ENCODE data around the gene B3GAT1. TPM values are rescaled to one million over a fixed set of nuclear protein-coding genes. Genes with fewer than 3 reads are reported as not detected.

The B3GAT1 gene
- total and polyA plus RNA-seq, 4 donors: 0.03 to 0.49 (median 0.27) TPM

GRCh38 chr11:134443246-134443645 is 31.2 kb upstream of the B3GAT1 start:
- Histone ChIP-seq H3K27ac (ENCODE audit: low read depth in 1 of 2, low read length in 1 of 2) (no peak overlapping the region), H3K27me3 (ENCODE audit: control insufficient read depth in 3 of 3, insufficient read depth in 3 of 3, low read length in 2 of 3) (peaks cover 0 to 2% (median 0%) of the 10 kb centered on the region in 3 donors), H3K4me1 (ENCODE audit: control insufficient read depth in 5 of 5, insufficient read depth in 5 of 5, low read length in 5 of 5) (no peaks in the 10 kb centered on the region), H3K36me3 (ENCODE audit: control insufficient read depth in 4 of 4, insufficient read depth in 4 of 4, low read length in 4 of 4) (no peaks in the 10 kb centered on the region), H3K9ac (ENCODE audit: insufficient read depth in 1 of 2, low read length in 2 of 2) (no peak overlapping the region), H3K9me3 (ENCODE audit: control insufficient read depth in 4 of 4, insufficient read depth in 3 of 4, low read length in 3 of 4) (no peaks in the 10 kb centered on the region), H3K4me3 (no peak overlapping the region)
- 71 to 84% methylated on average over 6 of the region's 6 CpGs for WGBS, 2 donors
- no peak for TF ChIP-seq CTCF (IDR thresholded peaks at IDR 0.05; ENCODE audit: control extremely low read depth, extremely low read depth)
- ATAC-seq (ENCODE audit: insufficient read depth, low FRiP score) (no peak), DNase-seq (no peak)

DNA sequence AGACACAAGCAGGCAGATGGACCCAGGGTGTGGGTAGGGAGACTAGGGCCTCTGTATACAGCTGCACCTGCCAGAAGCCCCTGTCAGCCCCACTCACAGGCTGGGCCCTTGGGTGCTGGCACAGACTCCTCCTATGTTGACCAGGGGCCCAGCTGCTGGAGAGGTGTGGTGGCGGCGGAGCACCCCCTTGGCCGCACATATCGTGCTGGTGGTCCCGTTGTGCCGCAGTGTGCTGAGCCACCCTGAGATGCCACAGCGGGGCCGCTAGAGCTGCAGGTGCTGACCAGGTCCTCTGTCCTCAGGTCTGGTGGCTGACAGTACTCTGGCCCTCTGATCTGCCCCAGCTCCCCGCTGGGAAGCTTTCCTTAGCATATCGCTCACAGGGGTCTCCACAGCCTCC is 30.2 kb upstream of the B3GAT1 start:
- TF ChIP-seq CTCF (IDR thresholded peaks at IDR 0.05; ENCODE audit: control extremely low read depth, extremely low read depth): no peak
- peaks cover 0 to 2% (median 0%) of the 10 kb centered on the region in 3 donors for H3K27me3 ChIP-seq (ENCODE audit: control insufficient read depth in 3 of 3, insufficient read depth in 3 of 3, low read length in 2 of 3)
- no peaks in the 10 kb centered on the region for H3K4me1 ChIP-seq (ENCODE audit: control insufficient read depth in 5 of 5, insufficient read depth in 5 of 5, low read length in 5 of 5)
- H3K9me3 ChIP-seq (ENCODE audit: control insufficient read depth in 4 of 4, insufficient read depth in 3 of 4, low read length in 3 of 4): no peaks in the 10 kb centered on the region
- H3K4me3 ChIP-seq: no peak overlapping the region
- DNase-seq (no peak), ATAC-seq (ENCODE audit: insufficient read depth, low FRiP score) (no peak)
- no peak overlapping the region for H3K9ac ChIP-seq (ENCODE audit: insufficient read depth in 1 of 2, low read length in 2 of 2)
- 86 to 91% methylated on average over 10 of the region's 10 CpGs for WGBS, 2 donors
- H3K27ac ChIP-seq (ENCODE audit: low read depth in 1 of 2, low read length in 1 of 2): no peak overlapping the region
- no peaks in the 10 kb centered on the region for H3K36me3 ChIP-seq (ENCODE audit: control insufficient read depth in 4 of 4, insufficient read depth in 4 of 4, low read length in 4 of 4)

GRCh38 chr11:134441706-134442105 is 29.7 kb upstream of the B3GAT1 start:
- H3K9me3 ChIP-seq (ENCODE audit: control insufficient read depth in 4 of 4, insufficient read depth in 3 of 4, low read length in 3 of 4): no peaks in the 10 kb centered on the region
- no peak for DNase-seq
- 73 to 75% methylated on average over 4 of the region's 4 CpGs for WGBS, 2 donors
- ATAC-seq (ENCODE audit: insufficient read depth, low FRiP score): no peak
- peaks cover 0 to 2% (median 0%) of the 10 kb centered on the region in 3 donors for H3K27me3 ChIP-seq (ENCODE audit: control insufficient read depth in 3 of 3, insufficient read depth in 3 of 3, low read length in 2 of 3)
- H3K9ac ChIP-seq (ENCODE audit: insufficient read depth in 1 of 2, low read length in 2 of 2): no peak overlapping the region
- no peaks in the 10 kb centered on the region for H3K4me1 ChIP-seq (ENCODE audit: control insufficient read depth in 5 of 5, insufficient read depth in 5 of 5, low read length in 5 of 5)
- H3K4me3 ChIP-seq: no peak overlapping the region
- H3K27ac ChIP-seq (ENCODE audit: low read depth in 1 of 2, low read length in 1 of 2): no peak overlapping the region
- H3K36me3 ChIP-seq (ENCODE audit: control insufficient read depth in 4 of 4, insufficient read depth in 4 of 4, low read length in 4 of 4): no peaks in the 10 kb centered on the region
- TF ChIP-seq CTCF (IDR thresholded peaks at IDR 0.05; ENCODE audit: control extremely low read depth, extremely low read depth): no peak

- DNase-seq: no peak
- Histone ChIP-seq H3K27me3 (ENCODE audit: control insufficient read depth in 3 of 3, insufficient read depth in 3 of 3, low read length in 2 of 3) (peaks cover 0 to 2% (median 0%) of the 10 kb centered on the region in 3 donors), H3K36me3 (ENCODE audit: control insufficient read depth in 4 of 4, insufficient read depth in 4 of 4, low read length in 4 of 4) (no peaks in the 10 kb centered on the region), H3K9me3 (ENCODE audit: control insufficient read depth in 4 of 4, insufficient read depth in 3 of 4, low read length in 3 of 4) (no peaks in the 10 kb centered on the region), H3K27ac (ENCODE audit: low read depth in 1 of 2, low read length in 1 of 2) (no peak overlapping the region), H3K9ac (ENCODE audit: insufficient read depth in 1 of 2, low read length in 2 of 2) (no peak overlapping the region), H3K4me1 (ENCODE audit: control insufficient read depth in 5 of 5, insufficient read depth in 5 of 5, low read length in 5 of 5) (no peaks in the 10 kb centered on the region), H3K4me3 (no peak overlapping the region)
- TF ChIP-seq CTCF (IDR thresholded peaks at IDR 0.05; ENCODE audit: control extremely low read depth, extremely low read depth): no peak
- 67 to 72% methylated on average over 9 of the region's 9 CpGs for WGBS, 2 donors
- no peak for ATAC-seq (ENCODE audit: insufficient read depth, low FRiP score)
Measured at GRCh38 chr11:134441281-134441680, 29.2 kb upstream of the B3GAT1 start.
